Activated CD8-positive, alpha-beta T cell treated with anti-CD3 and anti-CD28 coated beads for 36 hours (primary cell): ENCODE data around the gene PIGL. TPM values are rescaled to one million over a fixed set of nuclear protein-coding genes. Genes with fewer than 3 reads are reported as not detected.

Experiments
- ATAC-seq: fragments of 200-7000 bp; cut with Tn5 transposase; one replicate; pipeline ENCODE4 v1.10.0; 2021; ENCODE audit warnings: mild to moderate bottlenecking, moderate library complexity
- CTCF ChIA-PET: fragments of 350-600 bp; sonication (Branson Sonifier 250); formaldehyde crosslinking; loops from one replicate; lab custom pipeline; 2021; ENCODE audit warnings: antibody characterized with exemption; lab: Charles Lee
- POLR2A ChIA-PET: fragments of 350-600 bp; sonication (Branson Sonifier 250); formaldehyde crosslinking; loops from one replicate; lab custom pipeline; 2021; ENCODE audit warnings: antibody characterized with exemption; lab: Charles Lee
- DNase-seq: peaks from one replicate; pipeline ENCODE4 v3.0.0-alpha.2; 2020
- H3K27ac Mint-ChIP-seq: one replicate; pipeline ENCODE4 v1.8.0; 2021; ENCODE audit warnings: mild to moderate bottlenecking, mixed read lengths
- H3K27me3 Mint-ChIP-seq: one replicate; pipeline ENCODE4 v1.8.0; 2021; ENCODE audit warnings: mixed read lengths
- H3K36me3 Mint-ChIP-seq: one replicate; pipeline ENCODE4 v1.8.0; 2021; ENCODE audit warnings: low read depth, mixed read lengths
- H3K4me1 Mint-ChIP-seq: one replicate; pipeline ENCODE4 v1.8.0; 2021; ENCODE audit warnings: low read depth, mixed read lengths
- H3K4me3 Mint-ChIP-seq: one replicate; pipeline ENCODE4 v1.8.0; 2021; ENCODE audit warnings: mild to moderate bottlenecking, moderate library complexity, mixed read lengths
- H3K9me3 Mint-ChIP-seq: one replicate; pipeline ENCODE4 v1.8.0; 2021; ENCODE audit warnings: mixed read lengths
- CTCF ChIP-seq: fragments of 200-600 bp; IDR thresholded peaks from one replicate; pipeline ENCODE4 v1.8.0; 2022; ENCODE audit warnings: antibody characterized with exemption, mild to moderate bottlenecking
- intact Hi-C: fragments of 100-400 bp; cut with micrococcal nuclease; formaldehyde crosslinking; loops from one replicate; pipeline ENCODE4 v1.10.0; 2022
- total RNA-seq, 2 experiments: library from RNA; stranded (reverse); gene quantifications; one replicate each; pipeline ENCODE4 v1.2.3, GENCODE V29; 2021

Gene PIGL
- total RNA-seq, 2 experiments from 2014 or later, result 45.0 to 48.6 TPM

- DNase-seq, result no peak
- H3K9me3 Mint-ChIP-seq, result no peaks in the 10 kb centered on the region
- intact Hi-C loops, result no loop called here
- CTCF ChIA-PET, result interaction anchor here (1.1 kb wide), 1 partner anchor 10 kb away, joined by 3 read pairs; no protein-coding TSS in a partner anchor
- ATAC-seq, result no peak
- H3K27ac Mint-ChIP-seq, result no peak overlapping the region
- H3K27me3 Mint-ChIP-seq, result no peaks in the 10 kb centered on the region
- POLR2A ChIA-PET, result no interaction called here
- peaks cover 20% of the 10 kb centered on the region for H3K36me3 Mint-ChIP-seq
- H3K4me3 Mint-ChIP-seq, result no peak overlapping the region
- H3K4me1 Mint-ChIP-seq, result peaks cover 4% of the 10 kb centered on the region
- no peak for TF ChIP-seq CTCF
Observed at GRCh38 chr17:16261049-16261448, 44.0 kb downstream of the PIGL start.

- Mint-ChIP-seq H3K27ac (no peak overlapping the region), H3K9me3 (no peaks in the 10 kb centered on the region), H3K27me3 (no peaks in the 10 kb centered on the region), H3K4me1 (peaks cover 11% of the 10 kb centered on the region), H3K36me3 (peaks cover 20% of the 10 kb centered on the region), H3K4me3 (no peak overlapping the region)
- intact Hi-C loops, result no loop called here
- DNase-seq, result no peak
- ATAC-seq, result no peak
- CTCF ChIA-PET, result no interaction called here
- no peak for TF ChIP-seq CTCF
- POLR2A ChIA-PET, result no interaction called here
Observed at GRCh38 chr17:16262201-16262600, 45.2 kb downstream of the PIGL start.

- no peak for TF ChIP-seq CTCF
- Mint-ChIP-seq H3K4me3 (no peak overlapping the region), H3K4me1 (peaks cover 29% of the 10 kb centered on the region), H3K36me3 (peaks cover 4% of the 10 kb centered on the region), H3K9me3 (no peaks in the 10 kb centered on the region), H3K27ac (peak overlapping the region; percentile 81), H3K27me3 (no peaks in the 10 kb centered on the region)
- ATAC-seq (no peak), DNase-seq (no peak)
- intact Hi-C loops, result no loop called here
- ChIA-PET CTCF (no interaction called here), POLR2A (interaction anchor here (1.0 kb wide), 1 partner anchor 108 kb away, joined by 3 read pairs; no protein-coding TSS in a partner anchor)
Observed at GRCh38 chr17:16267174-16267573, 50.2 kb downstream of the PIGL start.

GRCh38 chr17:16269658-16270057, 52.6 kb downstream of the PIGL start:
- Mint-ChIP-seq H3K9me3 (peaks cover 2% of the 10 kb centered on the region), H3K27me3 (no peaks in the 10 kb centered on the region), H3K36me3 (peaks cover 13% of the 10 kb centered on the region), H3K4me1 (peaks cover 43% of the 10 kb centered on the region), H3K27ac (peak overlapping the region; percentile 60), H3K4me3 (no peak overlapping the region)
- intact Hi-C loops, result no loop called here
- TF ChIP-seq CTCF, result no peak
- ATAC-seq (no peak), DNase-seq (no peak)
- CTCF ChIA-PET, result no interaction called here
- POLR2A ChIA-PET, result interaction anchor here (0.7 kb wide), 1 partner anchor 51 kb away, joined by 3 read pairs; no protein-coding TSS in a partner anchor

- no peak for ATAC-seq
- POLR2A ChIA-PET, result interaction anchor here (1.2 kb wide), 1 partner anchor 30 kb away, joined by 3 read pairs; no protein-coding TSS in a partner anchor
- no peak overlapping the region for H3K4me3 Mint-ChIP-seq
Observed at GRCh38 chr17:16272111-16272840, 55.3 kb downstream of the PIGL start.

More at GRCh38 chr17:16272111-16272840, 55.3 kb downstream of the PIGL start:
- Mint-ChIP-seq H3K27me3 (no peaks in the 10 kb centered on the region), H3K36me3 (peaks cover 26% of the 10 kb centered on the region), H3K27ac (no peak overlapping the region), H3K9me3 (peaks cover 5% of the 10 kb centered on the region), H3K4me1 (peaks cover 31% of the 10 kb centered on the region)
- no peak for DNase-seq
- intact Hi-C loops, result no loop called here
- TF ChIP-seq CTCF, result no peak
- CTCF ChIA-PET, result interaction anchor here (1.2 to 3.9 kb wide), 2 partner anchors 9 to 13 kb away, joined by 4 to 19 read pairs; no protein-coding TSS in a partner anchor
